ACHN (cell line): ENCODE results near the gene MKX.

Experiments used
- DNase-seq: peaks from one replicate; pipeline ENCODE4 v3.0.0-alpha.2; 2015
- in situ Hi-C: cut with HindIII; loops from 2 replicates; pipeline ENCODE4 v1.10.0; 2017; ENCODE audit warnings: low sequenced_read_pairs, low pct_ligation_motif_present, low pct_unique_long_range_greater_than_20kb

The MKX gene

GRCh38 chr10:27628621-27629020 is 117.0 kb downstream of the MKX start:
- in situ Hi-C loops = no loop called here
- DNase-seq = no peak

DNA sequence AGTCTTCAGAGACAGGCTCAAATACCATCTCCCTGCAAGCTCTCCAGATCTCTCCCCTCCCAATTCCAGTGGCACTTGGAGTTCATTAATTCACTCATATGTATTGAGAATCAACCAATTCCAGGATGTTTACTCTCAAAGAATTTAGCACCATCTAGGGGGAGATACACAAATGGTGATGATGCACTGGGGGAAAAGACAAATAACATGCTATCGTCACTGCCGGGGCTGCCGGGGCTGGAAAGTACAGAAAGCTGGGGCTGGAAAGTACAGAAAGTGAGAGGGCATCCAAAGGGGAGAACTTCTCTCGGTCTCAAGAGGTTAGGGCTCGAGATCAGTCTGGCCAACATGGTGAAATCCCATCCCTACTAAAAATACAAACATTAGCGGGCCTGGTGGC is 118.7 kb downstream of the MKX start:
- no peak for DNase-seq
- in situ Hi-C loops = no loop called here

GRCh38 chr10:27625452-27626211 is 120.0 kb downstream of the MKX start:
- in situ Hi-C loops = no loop called here
- no peak for DNase-seq

GRCh38 chr10:27624941-27625340 is 120.7 kb downstream of the MKX start:
- in situ Hi-C loops = no loop called here
- DNase-seq = no peak
